PC-3 (cell line): ENCODE data around the gene RXRB. TPM values are rescaled to one million over a fixed set of nuclear protein-coding genes. Genes with fewer than 3 reads are reported as not detected.

ENCODE experiments used
- ATAC-seq: fragments of 200-7000 bp; cut with Tn5 transposase; 2 replicates; pipeline ENCODE4 v1.9.1; 2020; ENCODE audit warnings: mild to moderate bottlenecking, moderate library complexity
- BruUV-seq: library from RNA; stranded (reverse); fragments of 400-500 nt; replicated peaks from 2 replicates; lab custom pipeline; 2021; lab: Mats Ljungman, UMichigan
- CTCF ChIA-PET: fragments of 300-600 bp; sonication (Branson Sonifier 250); formaldehyde crosslinking; loops from one replicate; lab custom pipeline; 2022; ENCODE audit warnings: antibody characterized with exemption; lab: Charles Lee
- POLR2A ChIA-PET: fragments of 300-600 bp; sonication (Branson Sonifier 250); formaldehyde crosslinking; loops from one replicate; lab custom pipeline; 2022; ENCODE audit warnings: antibody characterized with exemption; ENCODE audit not compliant: unreplicated experiment; lab: Charles Lee
- DNase-seq: peaks from one replicate; pipeline ENCODE4 v3.0.0-alpha.2; 2015
- H2AFZ ChIP-seq: fragments of 300-600 bp; sonication (generic); 2 replicates; pipeline ENCODE4 v1.6.0; 2016; ENCODE audit warnings: antibody characterized with exemption, low read length
- H3F3A ChIP-seq: fragments of 300-600 bp; sonication (generic); one replicate; pipeline ENCODE4 v1.6.0; 2017; ENCODE audit warnings: antibody characterized with exemption, low read length, control low read depth, mild to moderate bottlenecking; ENCODE audit not compliant: unreplicated experiment
- H3K27ac ChIP-seq: fragments of 300-600 bp; sonication (generic); 2 replicates; pipeline ENCODE4 v1.5.1; 2016; ENCODE audit warnings: mild to moderate bottlenecking, low read length
- H3K27me3 ChIP-seq: fragments of 300-600 bp; sonication (generic); 2 replicates; pipeline ENCODE4 v1.6.1; 2016; ENCODE audit warnings: low read length, mixed read lengths
- H3K36me3 ChIP-seq: fragments of 300-600 bp; sonication (generic); 2 replicates; pipeline ENCODE4 v1.6.1; 2016; ENCODE audit warnings: low read depth, mixed run types, low read length, mixed read lengths
- H3K4me1 ChIP-seq: fragments of 300-600 bp; sonication (generic); 2 replicates; pipeline ENCODE4 v1.5.1; 2016; ENCODE audit warnings: low read length; ENCODE audit not compliant: insufficient read depth
- H3K4me2 ChIP-seq: fragments of 300-600 bp; sonication (generic); 2 replicates; pipeline ENCODE4 v1.6.0; 2016; ENCODE audit warnings: low read length
- H3K4me3 ChIP-seq: fragments of 300-600 bp; sonication (generic); 2 replicates; pipeline ENCODE4 v1.5.1; 2016; ENCODE audit warnings: mild to moderate bottlenecking, low read length, mixed read lengths
- H3K79me2 ChIP-seq: fragments of 300-600 bp; sonication (generic); 2 replicates; pipeline ENCODE4 v1.6.1; 2017; ENCODE audit warnings: low read length, mixed read lengths
- H3K9ac ChIP-seq: fragments of 300-600 bp; sonication (generic); 2 replicates; pipeline ENCODE4 v1.6.0; 2016; ENCODE audit warnings: mild to moderate bottlenecking, low read length
- H3K9me2 ChIP-seq: fragments of 300-600 bp; sonication (generic); replicated peaks from 2 replicates; pipeline ENCODE4 v1.6.1; 2016; ENCODE audit warnings: mixed run types, low read length, mixed read lengths
- H3K9me3 ChIP-seq: fragments of 300-600 bp; sonication (generic); 2 replicates; pipeline ENCODE4 v1.6.1; 2016; ENCODE audit warnings: low read length, mixed read lengths
- H4K20me1 ChIP-seq: fragments of 300-600 bp; sonication (generic); 2 replicates; pipeline ENCODE4 v1.6.1; 2016; ENCODE audit warnings: low read length, mixed read lengths
- EZH2 ChIP-seq: fragments of 300-600 bp; sonication (generic); IDR thresholded peaks from one replicate; pipeline ENCODE4 v1.6.1; 2017; ENCODE audit warnings: antibody characterized with exemption, mild to moderate bottlenecking, low read length; ENCODE audit not compliant: unreplicated experiment
- EZH2phosphoT487 ChIP-seq: fragments of 300-600 bp; sonication (generic); IDR thresholded peaks from 2 replicates; pipeline ENCODE4 v1.6.1; 2018; ENCODE audit warnings: mild to moderate bottlenecking, antibody characterized with exemption, low read length, borderline replicate concordance
- intact Hi-C: fragments of 100-400 bp; cut with micrococcal nuclease; formaldehyde crosslinking; loops from 2 replicates; pipeline ENCODE4 v1.9.0; 2023
- total RNA-seq: library from RNA; depleted of rRNA; stranded (reverse); fragments of >200 nt; gene quantifications from 2 replicates; pipeline ENCODE4 v1.2.3, GENCODE V29; 2014
- TF ChIP-seq, protein P1 (sequence below): fragments of 300-600 bp; sonication (generic); conservative IDR thresholded peaks from 2 replicates; pipeline ENCODE4 v1.5.1; 2017; ENCODE audit warnings: antibody characterized with exemption, low read depth, mild to moderate bottlenecking, low read length

The RXRB gene
- total RNA-seq, 1 experiment from 2014 or later: 24.0 TPM

DNA sequence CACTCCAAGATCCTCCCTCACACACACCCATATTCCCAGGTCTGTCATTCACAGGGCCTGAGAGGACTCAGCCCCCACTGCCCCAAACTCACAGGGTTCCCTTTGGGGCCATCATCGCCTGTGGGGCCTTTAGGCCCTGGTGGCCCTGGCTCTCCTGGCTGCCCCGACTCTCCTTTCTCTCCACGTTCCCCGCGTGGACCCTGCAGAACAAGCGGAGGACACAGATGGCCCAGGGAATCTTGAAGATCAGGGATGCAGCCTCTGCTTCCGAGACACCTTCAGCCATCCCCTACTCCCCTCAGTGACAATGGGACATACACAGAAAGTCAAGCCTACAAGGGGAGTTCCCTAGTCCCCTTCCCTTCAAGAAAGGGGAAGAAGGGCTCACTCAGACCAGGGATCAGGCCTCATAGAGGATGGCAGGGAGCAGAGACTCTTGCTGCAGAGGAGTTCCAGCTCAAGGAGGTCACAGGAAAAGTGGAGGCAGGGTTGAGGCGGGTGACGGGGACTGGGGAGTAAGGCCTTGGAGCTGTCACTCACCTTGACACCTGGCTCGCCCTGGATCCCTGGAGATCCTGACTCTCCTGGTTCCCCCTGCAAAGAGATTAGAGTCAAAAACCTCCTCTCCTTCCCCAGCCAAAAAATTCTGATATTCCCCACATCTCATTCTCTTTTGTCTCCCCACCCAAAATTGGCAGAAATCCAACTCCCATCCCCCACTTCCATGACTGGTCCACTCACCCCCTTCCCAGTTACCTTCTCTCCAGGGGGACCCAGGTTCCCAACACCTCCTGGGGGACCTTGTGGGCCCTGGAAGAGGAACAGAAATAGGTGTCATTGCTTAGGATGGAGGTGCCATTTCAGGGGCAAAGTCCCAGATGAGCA, 30.9 kb downstream of the RXRB start:
- intact Hi-C loops: no loop called here

DNA sequence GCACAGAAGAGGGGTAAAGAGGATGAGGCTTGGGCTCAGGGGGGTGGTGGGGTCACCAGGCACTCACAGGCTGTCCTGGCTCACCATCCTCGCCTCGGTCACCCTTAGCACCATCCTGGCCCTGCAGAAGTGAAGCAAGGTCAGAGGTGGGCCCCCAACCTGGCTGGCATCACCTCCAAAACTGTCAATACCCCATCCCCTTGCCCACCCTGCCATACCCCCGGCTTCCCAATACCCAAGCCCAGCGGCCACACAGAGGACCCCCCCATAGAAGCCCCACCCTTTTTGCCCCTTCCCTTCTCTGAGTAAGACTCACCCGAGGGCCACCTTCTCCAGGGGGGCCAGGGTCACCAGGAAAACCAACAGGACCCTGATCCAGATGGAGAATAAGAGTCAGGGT, 31.8 kb downstream of the RXRB start:
- Histone ChIP-seq H3K4me3 (no peak overlapping the region), H3K9me3 (no peaks in the 10 kb centered on the region), H3K27me3 (no peaks in the 10 kb centered on the region), H3K36me3 (no peaks in the 10 kb centered on the region), H3K79me2 (no peaks in the 10 kb centered on the region), H4K20me1 (no peaks in the 10 kb centered on the region), H3K4me1 (no peaks in the 10 kb centered on the region), H2AFZ (no peak overlapping the region), H3F3A (no peaks in the 10 kb centered on the region), H3K9me2 (no peaks in the 10 kb centered on the region), H3K4me2 (no peak overlapping the region), H3K9ac (no peak overlapping the region), H3K27ac (no peak overlapping the region)
- POLR2A ChIA-PET: no interaction called here
- intact Hi-C loops: no loop called here
- ATAC-seq (no peak), DNase-seq (no peak)
- TF ChIP-seq EZH2: no peak
- TF ChIP-seq, protein P1, sequence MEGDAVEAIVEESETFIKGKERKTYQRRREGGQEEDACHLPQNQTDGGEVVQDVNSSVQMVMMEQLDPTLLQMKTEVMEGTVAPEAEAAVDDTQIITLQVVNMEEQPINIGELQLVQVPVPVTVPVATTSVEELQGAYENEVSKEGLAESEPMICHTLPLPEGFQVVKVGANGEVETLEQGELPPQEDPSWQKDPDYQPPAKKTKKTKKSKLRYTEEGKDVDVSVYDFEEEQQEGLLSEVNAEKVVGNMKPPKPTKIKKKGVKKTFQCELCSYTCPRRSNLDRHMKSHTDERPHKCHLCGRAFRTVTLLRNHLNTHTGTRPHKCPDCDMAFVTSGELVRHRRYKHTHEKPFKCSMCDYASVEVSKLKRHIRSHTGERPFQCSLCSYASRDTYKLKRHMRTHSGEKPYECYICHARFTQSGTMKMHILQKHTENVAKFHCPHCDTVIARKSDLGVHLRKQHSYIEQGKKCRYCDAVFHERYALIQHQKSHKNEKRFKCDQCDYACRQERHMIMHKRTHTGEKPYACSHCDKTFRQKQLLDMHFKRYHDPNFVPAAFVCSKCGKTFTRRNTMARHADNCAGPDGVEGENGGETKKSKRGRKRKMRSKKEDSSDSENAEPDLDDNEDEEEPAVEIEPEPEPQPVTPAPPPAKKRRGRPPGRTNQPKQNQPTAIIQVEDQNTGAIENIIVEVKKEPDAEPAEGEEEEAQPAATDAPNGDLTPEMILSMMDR: no peak
- no peak for TF ChIP-seq EZH2phosphoT487
- CTCF ChIA-PET: no interaction called here
- BruUV-seq: no TSS peak

More for the DNA sequence above, 30.9 kb downstream of the RXRB start:
- ATAC-seq (no peak), DNase-seq (no peak)
- Histone ChIP-seq H2AFZ (no peak overlapping the region), H3K27ac (no peak overlapping the region), H3K79me2 (no peaks in the 10 kb centered on the region), H3K36me3 (no peaks in the 10 kb centered on the region), H3K9me3 (no peaks in the 10 kb centered on the region), H3K4me1 (no peaks in the 10 kb centered on the region), H4K20me1 (no peaks in the 10 kb centered on the region), H3K4me2 (no peak overlapping the region), H3K27me3 (no peaks in the 10 kb centered on the region), H3K9me2 (no peaks in the 10 kb centered on the region), H3K4me3 (no peak overlapping the region), H3K9ac (no peak overlapping the region), H3F3A (no peaks in the 10 kb centered on the region)
- BruUV-seq: no TSS peak
- ChIA-PET POLR2A (no interaction called here), CTCF (no interaction called here)
- TF ChIP-seq EZH2phosphoT487 (no peak), EZH2 (no peak)
- TF ChIP-seq, protein P1: no peak

- no peaks in the 10 kb centered on the region for H3K79me2 ChIP-seq
- TF ChIP-seq, protein P1: no peak
- TF ChIP-seq EZH2 (no peak), EZH2phosphoT487 (no peak)
- no peaks in the 10 kb centered on the region for H3K36me3 ChIP-seq
- ChIA-PET POLR2A (no interaction called here), CTCF (no interaction called here)
- H3K4me2 ChIP-seq: no peak overlapping the region
- no peaks in the 10 kb centered on the region for H4K20me1 ChIP-seq
- H3K9me2 ChIP-seq: no peaks in the 10 kb centered on the region
- DNase-seq: no peak
- BruUV-seq: no TSS peak
- H3F3A ChIP-seq: no peaks in the 10 kb centered on the region
- H3K4me1 ChIP-seq: no peaks in the 10 kb centered on the region
- H3K4me3 ChIP-seq: no peak overlapping the region
- no peak overlapping the region for H2AFZ ChIP-seq
- intact Hi-C loops: no loop called here
- H3K27ac ChIP-seq: no peak overlapping the region
- H3K9me3 ChIP-seq: no peaks in the 10 kb centered on the region
- ATAC-seq: no peak
- no peak overlapping the region for H3K9ac ChIP-seq
- no peaks in the 10 kb centered on the region for H3K27me3 ChIP-seq
Observed at GRCh38 chr6:33168284-33168601, 32.2 kb downstream of the RXRB start.
